ENCODE data around the gene PCDHA7.

The PCDHA7 gene

GRCh38 chr5:140883927-140884697, 50.0 kb downstream of the PCDHA7 start:
- in situ Hi-C loops (cut with MboI; ENCODE audit: low pct_unique_long_range_greater_than_20kb, low sequenced_read_pairs) = no loop called here
- DNase-seq = no peak
